ENCODE data around the gene FGG. TPM values are rescaled to one million over a fixed set of nuclear protein-coding genes. Genes with fewer than 3 reads are reported as not detected.

FGG gene
- total RNA-seq, 1 experiment from 2014 or later: not detected

GRCh38 chr4:154562697-154563254, 49.7 kb downstream of the FGG start, which contains the start of gene FGB:
FGB (plus strand) TSS chr4:154563011; CDS start chr4:154563019, 8 bp downstream.
- no peak for DNase-seq
- Histone ChIP-seq H3K18ac (ENCODE audit: insufficient read length, low read depth, low read length) (no peak within 1 kb of the TSS), H3K79me2 (ENCODE audit: insufficient read depth, low read length) (no peaks in the 10 kb centered on the region), H3K9me3 (ENCODE audit: control insufficient read depth, low read depth, low read length) (no peaks in the 10 kb centered on the region), H4K5ac (ENCODE audit: insufficient read length, low read depth, low read length) (no peak within 1 kb of the TSS), H3K4ac (ENCODE audit: low read depth, low read length) (no peak within 1 kb of the TSS), H3K4me2 (ENCODE audit: insufficient read depth, insufficient read length, low read length) (no peak within 1 kb of the TSS), H3K27ac (ENCODE audit: insufficient read length, low read depth, low read length) (no peak within 1 kb of the TSS), H3K79me1 (ENCODE audit: insufficient read depth, low read depth, low read length, poor library complexity, severe bottlenecking) (no peaks in the 10 kb centered on the region), H3K9ac (ENCODE audit: extremely low read depth, insufficient read length, low read length) (no peak within 1 kb of the TSS), H2BK20ac (ENCODE audit: low read depth, low read length, poor library complexity, severe bottlenecking) (no peak within 1 kb of the TSS), H2BK5ac (ENCODE audit: insufficient read length, low read length) (no peak within 1 kb of the TSS), H4K8ac (replicated peaks; ENCODE audit: insufficient read length, low read depth, low read length) (no peak within 1 kb of the TSS), H2AK5ac (ENCODE audit: insufficient read length, low read length) (no peak within 1 kb of the TSS), H4K20me1 (ENCODE audit: control insufficient read depth, insufficient read depth, insufficient read length) (no peaks in the 10 kb centered on the region), H2BK12ac (ENCODE audit: insufficient read length, low read depth, low read length) (no peak within 1 kb of the TSS), H2BK15ac (ENCODE audit: low read depth, low read length) (no peak within 1 kb of the TSS), H3T11ph (ENCODE audit: low read length) (no peak within 1 kb of the TSS), H3K23ac (ENCODE audit: insufficient read length, low read depth, low read length) (no peak within 1 kb of the TSS), H3K14ac (ENCODE audit: insufficient read depth, low read length) (no peak within 1 kb of the TSS), H2AFZ (ENCODE audit: low read length) (no peak within 1 kb of the TSS), H3K27me3 (ENCODE audit: insufficient read depth, low read length) (no peaks in the 10 kb centered on the region), H4K91ac (ENCODE audit: insufficient read length, low read depth, low read length) (no peak within 1 kb of the TSS), H3K56ac (ENCODE audit: insufficient read length, low read depth, low read length) (no peak within 1 kb of the TSS), H3K23me2 (ENCODE audit: insufficient read length, low read depth, low read length, poor library complexity, severe bottlenecking) (no peaks in the 10 kb centered on the region), H2BK120ac (ENCODE audit: low read depth, low read length, poor library complexity, severe bottlenecking) (no peak within 1 kb of the TSS), H3K4me1 (ENCODE audit: insufficient read depth, low read length) (no peaks in the 10 kb centered on the region)
- Mint-ChIP-seq H3K27me3 (ENCODE audit: low read depth) (no peaks in the 10 kb centered on the region), H3K27ac (no peak within 1 kb of the TSS), H3K36me3 (ENCODE audit: insufficient read depth in 1 of 3, low read depth in 3 of 3) (no peaks in the 10 kb centered on the region), H3K9me3 (no peaks in the 10 kb centered on the region), H3K4me1 (peaks cover 0 to 4% of the 10 kb centered on the region in 2 experiments; a peak in 2 of 4 replicates), H3K4me3 (no peak within 1 kb of the TSS)
- no peak for TF ChIP-seq CTCF (conservative IDR thresholded peaks at IDR 0.05)
- WGBS (ENCODE audit: extremely low coverage, insufficient read length, low lambda C conversion rate): no CpG with 5 or more reads among the region's 2 CpGs

Data from H9 (cell line).